IMR-90 (cell line): Measurements from ENCODE around the gene DSE. TPM values are rescaled to one million over a fixed set of nuclear protein-coding genes. Genes with fewer than 3 reads are reported as not detected.

Source experiments
- ATAC-seq: fragments of 200-7000 bp; cut with Tn5 transposase; 2 replicates; pipeline ENCODE4 v1.9.1; 2020; ENCODE audit warnings: low read depth, mild to moderate bottlenecking, moderate library complexity
- BruUV-seq: library from RNA; stranded (reverse); fragments of 400-500 nt; replicated peaks from 2 replicates; lab custom pipeline; 2021; lab: Mats Ljungman, UMichigan
- CTCF ChIA-PET: fragments of 300-600 bp; formaldehyde crosslinking; extraction: SDS; loops from one replicate; lab custom pipeline; 2021; ENCODE audit warnings: antibody characterized with exemption; lab: Yijun Ruan, JAX
- POLR2A ChIA-PET: fragments of 300-600 bp; sonication (Branson Sonifier 250); formaldehyde crosslinking; loops from one replicate; lab custom pipeline; 2022; ENCODE audit warnings: antibody characterized with exemption; ENCODE audit not compliant: unreplicated experiment; lab: Charles Lee
- DNase-seq: peaks from one replicate; pipeline ENCODE4 v3.0.0; 2013
- H2AFZ ChIP-seq: replicated peaks from 2 replicates; pipeline ENCODE3; 2013; ENCODE audit warnings: low read length, mild to moderate bottlenecking; ENCODE audit not compliant: poor library complexity
- H2AK5ac ChIP-seq: 2 replicates; pipeline ENCODE4 v1.6.1; 2013; ENCODE audit warnings: low read depth, low read length, inconsistent platforms
- H2AK9ac ChIP-seq: replicated peaks from 2 replicates; pipeline ENCODE3; 2013; ENCODE audit warnings: mild to moderate bottlenecking, low read depth, low read length, moderate library complexity; ENCODE audit not compliant: poor library complexity
- H2BK120ac ChIP-seq: 2 replicates; pipeline ENCODE4 v1.6.1; 2013; ENCODE audit warnings: low read depth, low read length, inconsistent platforms
- H2BK15ac ChIP-seq: 3 replicates; pipeline ENCODE4 v1.6.1; 2013; ENCODE audit warnings: low read depth, low read length, inconsistent platforms
- H2BK20ac ChIP-seq: 2 replicates; pipeline ENCODE4 v1.6.1; 2013; ENCODE audit warnings: low read depth, mild to moderate bottlenecking, inconsistent platforms, low read length, moderate library complexity
- H2BK5ac ChIP-seq: 2 replicates; pipeline ENCODE4 v1.6.1; 2013; ENCODE audit warnings: mild to moderate bottlenecking, low read depth, low read length, inconsistent platforms; ENCODE audit not compliant: poor library complexity, severe bottlenecking
- H3K14ac ChIP-seq: replicated peaks from 2 replicates; pipeline ENCODE4 v1.6.1; 2013; ENCODE audit warnings: low read depth, low read length, inconsistent platforms
- H3K18ac ChIP-seq: 2 replicates; pipeline ENCODE4 v1.6.1; 2013; ENCODE audit warnings: low read depth, low read length, control low read depth
- H3K23ac ChIP-seq: 2 replicates; pipeline ENCODE4 v1.6.1; 2013; ENCODE audit warnings: low read depth, low read length, inconsistent platforms
- H3K27ac ChIP-seq: 2 replicates; pipeline ENCODE4 v1.5.1; 2013; ENCODE audit warnings: mild to moderate bottlenecking, control low read depth, low read length; ENCODE audit not compliant: insufficient read depth
- H3K27me3 ChIP-seq: 2 replicates; pipeline ENCODE4 v1.6.1; 2013; ENCODE audit warnings: low read length; ENCODE audit not compliant: control insufficient read depth, insufficient read depth
- H3K36me3 ChIP-seq: 2 replicates; pipeline ENCODE4 v1.6.1; 2013; ENCODE audit warnings: low read length, mixed read lengths; ENCODE audit not compliant: control insufficient read depth, insufficient read depth
- H3K4ac ChIP-seq: 2 replicates; pipeline ENCODE4 v1.6.1; 2013; ENCODE audit warnings: low read depth, low read length, inconsistent platforms
- H3K4me1 ChIP-seq: 2 replicates; pipeline ENCODE4 v1.6.1; 2013; ENCODE audit warnings: low read length, mixed read lengths; ENCODE audit not compliant: control insufficient read depth, insufficient read depth
- H3K4me2 ChIP-seq: 2 replicates; pipeline ENCODE4 v1.6.1; 2013; ENCODE audit warnings: low read depth, mild to moderate bottlenecking, control low read depth, low read length, moderate library complexity
- H3K4me3 ChIP-seq: 2 replicates; pipeline ENCODE4 v1.5.1; 2013; ENCODE audit warnings: low read depth, mild to moderate bottlenecking, control low read depth, low read length, moderate library complexity; ENCODE audit not compliant: insufficient read depth
- H3K56ac ChIP-seq: 2 replicates; pipeline ENCODE4 v1.6.1; 2013; ENCODE audit warnings: low read length, inconsistent platforms; ENCODE audit not compliant: insufficient read depth; ENCODE audit errors: extremely low read depth
- H3K79me1 ChIP-seq, 2 experiments: 2 replicates each; pipeline ENCODE4 v1.6.1; 2013; ENCODE audit warnings: low read length in 2 of 2, inconsistent platforms in 1 of 2, low read depth in 1 of 2
- H3K9ac ChIP-seq: 2 replicates; pipeline ENCODE4 v1.6.1; 2013; ENCODE audit warnings: low read depth, low read length, control low read depth
- H3K9me1 ChIP-seq: 2 replicates; pipeline ENCODE4 v1.6.1; 2013; ENCODE audit warnings: low read length, inconsistent platforms; ENCODE audit not compliant: insufficient read depth
- H3K9me3 ChIP-seq: 2 replicates; pipeline ENCODE4 v1.6.1; 2013; ENCODE audit warnings: low read length; ENCODE audit not compliant: control insufficient read depth, insufficient read depth
- H4K20me1 ChIP-seq: 2 replicates; pipeline ENCODE4 v1.6.1; 2013; ENCODE audit warnings: low read length, inconsistent platforms; ENCODE audit not compliant: insufficient read depth
- H4K5ac ChIP-seq: 2 replicates; pipeline ENCODE4 v1.6.1; 2013; ENCODE audit warnings: mild to moderate bottlenecking, low read depth, low read length, control low read depth
- H4K8ac ChIP-seq, 2 experiments: 2 replicates each; pipeline ENCODE4 v1.6.1; 2013; ENCODE audit warnings: low read depth in 2 of 2, low read length in 2 of 2, control low read depth in 1 of 2, inconsistent platforms in 1 of 2
- H4K91ac ChIP-seq: 2 replicates; pipeline ENCODE4 v1.6.1; 2013; ENCODE audit warnings: low read depth, low read length, inconsistent platforms; ENCODE audit not compliant: insufficient read depth
- BHLHE40 ChIP-seq: fragments of 150-350 bp; IDR thresholded peaks from 2 replicates; pipeline ENCODE4 v1.6.1; 2016; ENCODE audit warnings: mild to moderate bottlenecking, low read depth, low read length
- CEBPB ChIP-seq: IDR thresholded peaks from 2 replicates; pipeline ENCODE4 v1.6.1; 2012; ENCODE audit warnings: low read depth, low read length, improper control_type of control experiment
- CHD1 ChIP-seq: IDR thresholded peaks from 2 replicates; pipeline ENCODE4 v1.6.1; 2012; ENCODE audit warnings: low read depth, low read length, improper control_type of control experiment
- CTCF ChIP-seq: conservative IDR thresholded peaks from 2 replicates; pipeline ENCODE4 v1.5.1; 2012; ENCODE audit warnings: mild to moderate bottlenecking, low read depth, low read length, improper control_type of control experiment
- ELK1 ChIP-seq: fragments of 150-350 bp; IDR thresholded peaks from 2 replicates; pipeline ENCODE4 v1.6.1; 2016; ENCODE audit warnings: low read depth, mild to moderate bottlenecking, low read length, moderate library complexity, borderline replicate concordance
- FOS ChIP-seq: fragments of 150-350 bp; IDR thresholded peaks from 2 replicates; pipeline ENCODE4 v1.6.1; 2016; ENCODE audit warnings: low read depth, low read length
- MAFK ChIP-seq: IDR thresholded peaks from 2 replicates; pipeline ENCODE4 v1.6.1; 2012; ENCODE audit warnings: low read depth, low read length, improper control_type of control experiment
- MAZ ChIP-seq: IDR thresholded peaks from 2 replicates; pipeline ENCODE4 v1.6.1; 2012; ENCODE audit warnings: low read depth, mild to moderate bottlenecking, low read length, improper control_type of control experiment, moderate library complexity, borderline replicate concordance
- MXI1 ChIP-seq: IDR thresholded peaks from 2 replicates; pipeline ENCODE4 v1.6.1; 2012; ENCODE audit warnings: low read depth, mild to moderate bottlenecking, low read length, moderate library complexity, borderline replicate concordance
- NFE2L2 ChIP-seq: fragments of 150-350 bp; IDR thresholded peaks from 2 replicates; pipeline ENCODE4 v1.6.1; 2016; ENCODE audit warnings: low read depth, mild to moderate bottlenecking, low read length
- POLR2A ChIP-seq: IDR thresholded peaks from 2 replicates; pipeline ENCODE4 v1.6.1; 2012; ENCODE audit warnings: mild to moderate bottlenecking, low read depth, low read length
- RAD21 ChIP-seq: IDR thresholded peaks from 2 replicates; pipeline ENCODE4 v1.6.1; 2012; ENCODE audit warnings: low read length, improper control_type of control experiment
- RCOR1 ChIP-seq: IDR thresholded peaks from 2 replicates; pipeline ENCODE4 v1.6.1; 2012; ENCODE audit warnings: mild to moderate bottlenecking, low read length, improper control_type of control experiment; ENCODE audit not compliant: insufficient replicate concordance
- RFX5 ChIP-seq: IDR thresholded peaks from 2 replicates; pipeline ENCODE4 v1.8.0; 2012; ENCODE audit warnings: low read depth, mild to moderate bottlenecking, low read length, moderate library complexity
- SMC3 ChIP-seq: fragments of 150-350 bp; IDR thresholded peaks from 2 replicates; pipeline ENCODE4 v1.6.1; 2016; ENCODE audit warnings: low read depth, mild to moderate bottlenecking, antibody characterized with exemption, low read length, moderate library complexity
- WGBS, 2 experiments: methylation state at CpG; one replicate each; pipeline versions ENCODE4 v1.1.5 to v1.1.7; 2013; ENCODE audit warnings: missing lambda C conversion rate in 2 of 2; ENCODE audit not compliant: insufficient read length in 1 of 2; ENCODE audit errors: extremely low coverage in 2 of 2; 5-methylcytosine and 5-hydroxymethylcytosine counted together
- dilution Hi-C: fragments of 300-500 bp; cut with HindIII; formaldehyde crosslinking; loops from one replicate; pipeline ENCODE4 v1.14.3; 2018; ENCODE audit warnings: low sequenced_read_pairs; ENCODE audit not compliant: unreplicated experiment
- in situ Hi-C: fragments of 300-500 bp; cut with MboI; formaldehyde crosslinking; loops from 3 replicates; pipeline ENCODE4 v1.14.3; 2019; ENCODE audit warnings: low sequenced_read_pairs, inconsistent platforms, mixed read lengths
- intact Hi-C: fragments of 100-400 bp; cut with micrococcal nuclease; formaldehyde crosslinking; loops from 2 replicates; pipeline ENCODE4 v1.10.0; 2022
- polyA plus RNA-seq, 3 experiments: library from polyadenylated mRNA; depleted of rRNA; stranded (reverse); fragments of >200 nt; gene quantifications; 2 replicates each; pipeline ENCODE4 v1.2.3, GENCODE V29; 2012; ENCODE audit warnings: low replicate concordance in 1 of 3
- total RNA-seq: library from RNA; depleted of rRNA; stranded (reverse); fragments of >200 nt; gene quantifications from 2 replicates; pipeline ENCODE4 v1.2.3, GENCODE V29; 2012

The DSE gene
- total and polyA plus RNA-seq, 2 of the 4 experiments (the other 2 are of a cell fraction), result 48.0 to 154 TPM

GRCh38 chr6:116450769-116451740, 80.3 kb downstream of the DSE start:
- no peak overlapping the region for H2AFZ ChIP-seq
- CTCF ChIA-PET, result interaction anchor here (0.9 kb wide), 1 partner anchor 164 kb away, joined by 3 read pairs; no protein-coding TSS in a partner anchor
- dilution Hi-C loops (no loop called here), intact Hi-C loops (no loop called here), in situ Hi-C loops (no loop called here)
- H3K23ac ChIP-seq, result no peak overlapping the region
- H3K9me3 ChIP-seq, result no peaks in the 10 kb centered on the region
- H3K9ac ChIP-seq, result no peak overlapping the region
- peak overlapping the region; percentile 79 for H2BK20ac ChIP-seq
- peak overlapping the region; percentile 26; the same call in 1 of the 2 replicates for H4K91ac ChIP-seq
- H2BK5ac ChIP-seq, result peak overlapping the region; percentile 19
- H2AK5ac ChIP-seq, result peak overlapping the region; percentile 66
- H3K56ac ChIP-seq, result no peak overlapping the region
- H2AK9ac ChIP-seq, result no peak overlapping the region
- no peak for DNase-seq
- H3K14ac ChIP-seq, result peak overlapping the region; percentile 23; the same call in 1 of the 2 replicates
- H3K27me3 ChIP-seq, result no peaks in the 10 kb centered on the region
- peaks cover 3% of the 10 kb centered on the region; the same call in 1 of the 2 replicates for H4K20me1 ChIP-seq
- no peak for ATAC-seq
- peaks cover 0 to 3% of the 10 kb centered on the region in 2 experiments; a peak in 1 of 4 replicates for H3K79me1 ChIP-seq
- POLR2A ChIA-PET, result no interaction called here
- no peak overlapping the region for H3K4me3 ChIP-seq
- peak overlapping the region; percentile 2; the same call in 1 of the 2 replicates for H3K18ac ChIP-seq
- no CpG with 5 or more reads among the region's 9 CpGs for WGBS, 2 experiments
- H3K4me2 ChIP-seq, result no peak overlapping the region
- H3K9me1 ChIP-seq, result peaks cover 12% of the 10 kb centered on the region
- peak overlapping the region; percentile 66 for H2BK120ac ChIP-seq
- no TSS peak for BruUV-seq
- peaks cover 6% of the 10 kb centered on the region for H3K4me1 ChIP-seq
- H3K4ac ChIP-seq, result peak overlapping the region; percentile 3; the same call in 1 of the 2 replicates
- no peak overlapping the region for H4K5ac ChIP-seq
- no peaks in the 10 kb centered on the region; the same call in 1 of the 2 replicates for H3K36me3 ChIP-seq
- peak overlapping the region in 1 of 2 experiments; percentile 37; a peak in 1 of 4 replicates for H4K8ac ChIP-seq
- H2BK15ac ChIP-seq, result peak overlapping the region; percentile 19; the same call in 2 of the 3 replicates
- H3K27ac ChIP-seq, result no peak overlapping the region
- TF ChIP-seq MAFK (no peak), RFX5 (no peak), NFE2L2 (no peak), MXI1 (no peak), CTCF (no peak), MAZ (no peak), FOS (no peak), CEBPB (no peak), RAD21 (no peak), RCOR1 (no peak), SMC3 (no peak), CHD1 (no peak), BHLHE40 (no peak), POLR2A (no peak), ELK1 (no peak)
